GM18517 (cell line): Measurements from ENCODE around the gene PAQR7.

Experiments used
- ATAC-seq: cut with Tn5 transposase; IDR thresholded peaks from one replicate; pipeline ENCODE4 v1.9.1; 2021; ENCODE audit warnings: mild to moderate bottlenecking, moderate library complexity; ENCODE audit not compliant: unreplicated experiment

PAQR7 gene

GRCh38 chr1:25819491-25820246 lies 55.8 kb downstream of the PAQR7 start, which contains the start of gene MTFR1L:
Gene MTFR1L, plus strand, starts transcription at chr1:25819954. Its CDS starts 3,151 bp downstream, at chr1:25823105.
- ATAC-seq, result peak; percentile 76

DNA sequence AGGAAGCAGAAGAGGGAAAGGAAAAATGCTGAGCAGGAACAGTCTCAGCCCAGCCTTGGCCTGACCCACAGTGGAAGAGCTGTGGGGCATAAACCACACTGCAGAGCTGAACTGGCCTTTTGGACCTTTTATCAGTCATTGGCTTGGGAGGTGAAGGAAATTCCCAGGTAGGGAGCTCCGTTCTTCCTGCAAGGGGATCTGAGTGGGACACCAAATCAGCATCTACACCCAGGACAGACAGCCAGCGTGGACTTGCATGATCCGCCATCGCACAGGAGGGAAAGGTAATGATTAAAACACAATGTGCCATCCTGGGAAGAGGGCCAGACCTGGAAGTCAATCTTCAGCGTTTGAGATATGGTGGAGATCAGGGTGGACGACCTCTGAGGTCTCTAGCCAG lies 56.9 kb downstream of the PAQR7 start:
- ATAC-seq, result no peak

DNA sequence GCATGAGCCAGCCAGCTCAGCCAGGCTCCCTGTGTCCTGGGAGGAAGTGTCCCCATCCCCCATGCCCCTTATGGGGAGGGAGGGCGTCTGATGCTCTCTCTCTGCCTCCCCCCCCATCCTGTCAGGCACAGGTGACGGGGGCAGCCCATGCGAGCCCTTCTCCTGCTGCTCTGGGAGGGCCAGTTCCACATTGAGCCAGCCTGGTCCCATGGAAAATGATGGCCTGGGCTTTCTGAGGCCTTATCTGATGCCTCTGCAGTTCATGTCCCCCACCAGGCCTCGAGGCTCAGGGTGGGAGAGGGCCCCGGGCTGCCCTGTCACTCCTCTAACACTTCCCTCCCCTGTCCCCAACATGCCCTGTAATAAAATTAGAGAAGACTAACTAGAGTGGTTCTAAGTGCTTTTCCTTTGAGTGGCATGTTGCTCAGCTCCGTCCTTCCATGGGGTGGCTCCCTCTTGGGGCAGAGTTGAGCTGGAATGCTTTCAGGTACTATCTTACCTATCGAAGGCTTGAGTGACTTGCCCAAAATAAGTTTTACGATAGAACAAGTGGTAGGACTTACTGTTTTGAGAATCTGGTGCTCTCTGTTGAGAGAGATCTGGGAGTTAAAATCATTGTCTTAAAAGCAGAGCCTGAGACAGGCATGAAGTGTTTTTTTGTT lies 57.5 kb downstream of the PAQR7 start:
- no peak for ATAC-seq

GRCh38 chr1:25816112-25816718 lies 59.3 kb downstream of the PAQR7 start:
- ATAC-seq, result no peak

DNA sequence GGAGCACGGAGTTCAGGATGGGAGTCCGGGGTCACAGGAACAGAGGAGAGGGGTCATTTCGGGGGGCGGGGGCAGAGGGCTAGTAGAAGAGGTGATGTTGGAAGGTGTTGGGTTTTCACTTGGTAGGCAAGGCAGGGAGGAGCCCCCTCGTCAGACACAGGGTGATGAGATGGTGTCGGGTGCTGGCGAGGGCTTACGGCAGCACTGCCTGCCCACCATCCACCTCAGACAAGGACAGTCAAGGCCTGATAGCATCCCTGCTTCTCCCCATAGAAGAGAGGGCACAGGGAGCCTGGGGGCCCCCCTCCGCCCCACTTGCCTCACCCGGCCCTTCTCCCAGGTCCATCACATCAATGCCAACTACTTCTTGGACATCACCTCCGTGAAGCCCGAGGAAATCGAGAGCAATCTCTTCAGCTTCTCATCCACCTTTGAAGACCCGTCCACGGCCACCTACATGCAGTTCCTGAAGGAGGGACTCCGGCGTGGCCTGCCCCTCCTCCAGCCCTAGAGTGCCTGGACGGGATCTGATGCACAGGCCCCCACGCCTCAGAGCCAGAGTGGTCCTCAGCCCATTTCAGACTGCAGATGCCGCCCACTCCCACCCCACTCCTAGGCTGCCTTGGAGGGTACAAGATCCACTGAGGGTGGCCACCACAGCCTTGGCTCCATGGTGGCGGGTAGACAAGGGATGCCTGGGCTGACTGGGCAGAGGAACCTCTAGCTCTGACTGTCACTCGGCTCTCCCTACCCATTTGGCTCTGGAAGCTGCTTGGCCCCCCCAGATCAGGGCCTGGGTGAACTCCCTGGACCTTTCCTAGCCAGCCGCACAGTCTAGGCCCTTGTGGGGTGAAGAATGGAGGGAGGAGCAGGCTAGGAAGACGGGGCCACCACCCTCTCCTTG lies 60.0 kb downstream of the PAQR7 start:
- ATAC-seq, result no peak

GRCh38 chr1:25814549-25815087 lies 60.9 kb downstream of the PAQR7 start:
- ATAC-seq, result no peak

GRCh38 chr1:25813734-25814471 lies 61.6 kb downstream of the PAQR7 start:
- ATAC-seq, result no peak

DNA sequence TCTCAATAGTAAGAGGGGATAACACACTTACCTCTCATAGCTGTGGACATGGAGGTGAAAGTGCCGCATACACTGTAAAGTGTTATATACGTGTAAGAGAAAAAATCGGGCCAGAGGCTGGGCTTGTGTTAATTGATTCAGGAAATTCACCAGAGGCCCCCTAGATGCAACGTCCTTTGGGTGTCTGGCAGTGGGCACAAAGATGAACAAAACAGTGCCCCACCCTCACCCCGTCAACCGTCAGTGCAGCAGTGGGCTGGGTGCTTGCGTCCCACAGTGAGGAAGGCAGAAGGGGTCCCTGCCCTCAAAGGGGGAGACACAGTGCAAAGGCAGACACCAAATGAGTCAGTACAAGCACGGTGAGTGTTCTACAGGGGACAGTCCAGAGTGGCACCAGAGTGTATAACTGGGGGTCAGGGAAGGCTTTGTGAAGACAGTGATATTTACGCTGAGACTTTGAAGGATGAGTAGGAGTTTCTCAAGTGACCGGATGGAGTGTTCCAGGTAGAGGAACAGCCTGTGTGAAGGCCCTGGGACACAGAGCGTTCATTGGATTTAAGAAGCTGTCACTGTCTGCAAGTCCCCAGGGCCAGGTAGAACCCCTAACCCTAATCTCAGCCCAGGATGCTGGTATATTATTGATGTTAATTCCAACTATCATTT lies 62.3 kb downstream of the PAQR7 start:
- ATAC-seq, result no peak
